Thoracic aorta (tissue), 2 donors: ENCODE results near the gene PLD2. TPM values are rescaled to one million over a fixed set of nuclear protein-coding genes. Genes with fewer than 3 reads are reported as not detected.

Experiments
- ATAC-seq: fragments of 150-250 bp; one replicate; pipeline ENCODE4 v1.8.0; 2017; ENCODE audit warnings: low read depth; ENCODE audit not compliant: insufficient number of reproducible peaks, low FRiP score
- DNase-seq: peaks from one replicate; pipeline ENCODE4 v3.0.0-alpha.2; 2020; ENCODE audit warnings: low spot score
- H3K27ac ChIP-seq, 2 donors: fragments of 200-600 bp; sonication (generic); 1 replicate in 1 of 2; 2 replicates in 1 of 2; pipeline ENCODE4 v1.5.1; 2016; ENCODE audit warnings: mild to moderate bottlenecking in 2 of 2, moderate library complexity in 2 of 2
- H3K27me3 ChIP-seq: fragments of 200-600 bp; sonication (generic); replicated peaks from 2 replicates; pipeline ENCODE4 v1.6.0; 2016; ENCODE audit warnings: mild to moderate bottlenecking; ENCODE audit not compliant: insufficient read depth
- H3K36me3 ChIP-seq: fragments of 200-600 bp; sonication (generic); one replicate; pipeline ENCODE4 v1.5.1; 2016
- H3K4me1 ChIP-seq, 2 donors: fragments of 200-600 bp; sonication (generic); 1 replicate in 1 of 2; 2 replicates in 1 of 2; pipeline versions ENCODE4 v1.5.1 to v1.6.0; 2016; ENCODE audit warnings: low read depth in 2 of 2, mild to moderate bottlenecking in 1 of 2; ENCODE audit not compliant: control insufficient read depth in 1 of 2
- H3K4me3 ChIP-seq: fragments of 200-600 bp; sonication (generic); 2 replicates; pipeline ENCODE4 v1.5.1; 2016; ENCODE audit warnings: mild to moderate bottlenecking
- H3K9me3 ChIP-seq: fragments of 200-600 bp; sonication (generic); 2 replicates; pipeline ENCODE4 v1.5.1; 2016
- CTCF ChIP-seq: fragments of 200-600 bp; sonication (generic); IDR thresholded peaks from one replicate; pipeline ENCODE4 v1.5.1; 2019; ENCODE audit warnings: antibody characterized with exemption
- total RNA-seq, 2 donors: library from RNA; depleted of rRNA; stranded (reverse); fragments of >200 nt; gene quantifications; one replicate each; pipeline versions ENCODE4 v1.1.0 to v1.2.3, GENCODE V29; 2016

The PLD2 gene
- total RNA-seq, 2 donors from 2014 or later = 38.3 to 75.3 TPM

- Histone ChIP-seq H3K36me3 (no peaks in the 10 kb centered on the region), H3K4me3 (no peak overlapping the region), H3K27ac (no peak overlapping the region), H3K9me3 (no peaks in the 10 kb centered on the region), H3K27me3 (no peaks in the 10 kb centered on the region), H3K4me1 (peaks cover 0 to under 1% of the 10 kb centered on the region in 2 donors)
- DNase-seq (no peak), ATAC-seq (no peak)
- TF ChIP-seq CTCF = no peak
These were observed 33.3 kb downstream of the PLD2 start for GRCh38 chr17:4839965-4840892.

GRCh38 chr17:4840893-4841242 lies 33.9 kb downstream of the PLD2 start:
- no peak overlapping the region for H3K27ac ChIP-seq
- no peaks in the 10 kb centered on the region for H3K36me3 ChIP-seq
- no peaks in the 10 kb centered on the region for H3K9me3 ChIP-seq
- H3K4me3 ChIP-seq = no peak overlapping the region
- no peak for ATAC-seq
- no peaks in the 10 kb centered on the region for H3K27me3 ChIP-seq
- no peak for TF ChIP-seq CTCF
- no peak for DNase-seq
- peaks cover 0 to 3% of the 10 kb centered on the region in 2 donors for H3K4me1 ChIP-seq

- no peak for ATAC-seq
- H3K9me3 ChIP-seq = no peaks in the 10 kb centered on the region
- DNase-seq = no peak
- TF ChIP-seq CTCF = no peak
- no peaks in the 10 kb centered on the region for H3K36me3 ChIP-seq
- no peaks in the 10 kb centered on the region for H3K27me3 ChIP-seq
- H3K4me3 ChIP-seq = no peak overlapping the region
- no peak overlapping the region for H3K27ac ChIP-seq
- peaks cover 0 to 4% of the 10 kb centered on the region in 2 donors for H3K4me1 ChIP-seq
These were observed 35.4 kb downstream of the PLD2 start for GRCh38 chr17:4842376-4842775.

GRCh38 chr17:4843321-4844000 lies 36.5 kb downstream of the PLD2 start:
- DNase-seq (no peak), ATAC-seq (no peak)
- Histone ChIP-seq H3K4me3 (no peak overlapping the region), H3K4me1 (peaks cover 0 to 4% of the 10 kb centered on the region in 2 donors), H3K9me3 (no peaks in the 10 kb centered on the region), H3K27ac (no peak overlapping the region), H3K27me3 (no peaks in the 10 kb centered on the region), H3K36me3 (no peaks in the 10 kb centered on the region)
- TF ChIP-seq CTCF = no peak

GRCh38 chr17:4845118-4845517 lies 38.2 kb downstream of the PLD2 start:
- Histone ChIP-seq H3K27me3 (no peaks in the 10 kb centered on the region), H3K9me3 (no peaks in the 10 kb centered on the region), H3K4me1 (peaks cover 0 to 4% of the 10 kb centered on the region in 2 donors), H3K27ac (no peak overlapping the region), H3K36me3 (no peaks in the 10 kb centered on the region), H3K4me3 (no peak overlapping the region)
- TF ChIP-seq CTCF = no peak
- DNase-seq (no peak), ATAC-seq (no peak)
